ENCODE measurements around the gene RAB11FIP4. TPM values are rescaled to one million over a fixed set of nuclear protein-coding genes. Genes with fewer than 3 reads are reported as not detected.

RAB11FIP4 gene
- total and polyA plus RNA-seq, 2 donors (not counting 1 experiment from before 2014, with no cell fraction given): 17.0 to 70.5 TPM

GRCh38 chr17:31497994-31498826 lies 106.7 kb downstream of the RAB11FIP4 start:
- Histone ChIP-seq H3K4me3 (ENCODE audit: control extremely low read depth in 1 of 5, extremely low read depth in 1 of 5, insufficient read depth in 1 of 5, low read depth in 2 of 5, low read length in 4 of 5) (no peak overlapping the region), H3K27ac (ENCODE audit: low read length in 2 of 2) (peak overlapping the region; percentile 9 to 56), H3K79me2 (ENCODE audit: control insufficient read depth, insufficient read depth, low read length) (peaks cover 92% of the 10 kb centered on the region), H2AFZ (ENCODE audit: insufficient read depth, low read depth, low read length, poor library complexity, severe bottlenecking) (no peak overlapping the region), H3K36me3 (replicated peaks in 1 of 2; ENCODE audit: control extremely low read depth in 1 of 2, control insufficient read depth in 1 of 2, extremely low read depth in 1 of 2, insufficient read depth in 2 of 2, low read length in 1 of 2) (peaks cover 0 to 5% of the 10 kb centered on the region in 2 experiments), H3K4me2 (replicated peaks; ENCODE audit: low read depth, low read length, poor library complexity, severe bottlenecking) (no peak overlapping the region), H3K9me3 (ENCODE audit: control extremely low read depth in 1 of 3, control insufficient read depth in 2 of 3, insufficient read depth in 1 of 3, low read length in 2 of 3) (no peaks in the 10 kb centered on the region), H3K27me3 (replicated peaks in 1 of 4; ENCODE audit: control extremely low read depth in 1 of 4, control insufficient read depth in 3 of 4, insufficient read depth in 4 of 4, low read length in 3 of 4) (no peaks in the 10 kb centered on the region), H3K4me1 (ENCODE audit: control insufficient read depth in 2 of 2, insufficient read depth in 2 of 2, low read length in 2 of 2) (peaks cover 56 to 71% of the 10 kb centered on the region in 2 donors), H3K9ac (ENCODE audit: low read length) (no peak overlapping the region), H4K20me1 (ENCODE audit: control insufficient read depth, insufficient read depth, low read length, poor library complexity, severe bottlenecking) (peaks cover 62% of the 10 kb centered on the region)
- 94% methylated on average over 3 of the region's 10 CpGs for WGBS (ENCODE audit: insufficient coverage)
- no peak overlapping the region for H3K4me3 Mint-ChIP-seq
- DNase-seq: no peak
- ChIA-PET CTCF (interaction anchor here (1.2 to 3.8 kb wide), 2 partner anchors 10 to 12 kb away, joined by 3 to 25 read pairs; no protein-coding TSS in a partner anchor), POLR2A (interaction anchor here (0.6 to 2.5 kb wide), 3 partner anchors 10 to 391 kb away, joined by 3 to 9 read pairs (median 6); no protein-coding TSS in a partner anchor)
- peak overlapping the region; percentile 84 for H3K27ac Mint-ChIP-seq
- peaks cover 63% of the 10 kb centered on the region for H3K4me1 Mint-ChIP-seq
- no peaks in the 10 kb centered on the region for H3K9me3 Mint-ChIP-seq (ENCODE audit: insufficient read depth)
- intact Hi-C loops (cut with micrococcal nuclease): no loop called here
- no peak for ATAC-seq (ENCODE audit: low read depth)
- TF ChIP-seq, protein P1, sequence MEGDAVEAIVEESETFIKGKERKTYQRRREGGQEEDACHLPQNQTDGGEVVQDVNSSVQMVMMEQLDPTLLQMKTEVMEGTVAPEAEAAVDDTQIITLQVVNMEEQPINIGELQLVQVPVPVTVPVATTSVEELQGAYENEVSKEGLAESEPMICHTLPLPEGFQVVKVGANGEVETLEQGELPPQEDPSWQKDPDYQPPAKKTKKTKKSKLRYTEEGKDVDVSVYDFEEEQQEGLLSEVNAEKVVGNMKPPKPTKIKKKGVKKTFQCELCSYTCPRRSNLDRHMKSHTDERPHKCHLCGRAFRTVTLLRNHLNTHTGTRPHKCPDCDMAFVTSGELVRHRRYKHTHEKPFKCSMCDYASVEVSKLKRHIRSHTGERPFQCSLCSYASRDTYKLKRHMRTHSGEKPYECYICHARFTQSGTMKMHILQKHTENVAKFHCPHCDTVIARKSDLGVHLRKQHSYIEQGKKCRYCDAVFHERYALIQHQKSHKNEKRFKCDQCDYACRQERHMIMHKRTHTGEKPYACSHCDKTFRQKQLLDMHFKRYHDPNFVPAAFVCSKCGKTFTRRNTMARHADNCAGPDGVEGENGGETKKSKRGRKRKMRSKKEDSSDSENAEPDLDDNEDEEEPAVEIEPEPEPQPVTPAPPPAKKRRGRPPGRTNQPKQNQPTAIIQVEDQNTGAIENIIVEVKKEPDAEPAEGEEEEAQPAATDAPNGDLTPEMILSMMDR (IDR thresholded peaks at IDR 0.05): no peak
- TF ChIP-seq EZH2 (IDR thresholded peaks at IDR 0.05; ENCODE audit: borderline replicate concordance, insufficient read depth, low read depth, low read length, poor library complexity, severe bottlenecking): no peak
- no peaks in the 10 kb centered on the region for H3K27me3 Mint-ChIP-seq
